RPMI8226 (cell line): Measurements from ENCODE around the gene MAML2.

Experiments
- DNase-seq: peaks from one replicate; pipeline ENCODE4 v3.0.0-alpha.2; 2015

MAML2 gene

DNA sequence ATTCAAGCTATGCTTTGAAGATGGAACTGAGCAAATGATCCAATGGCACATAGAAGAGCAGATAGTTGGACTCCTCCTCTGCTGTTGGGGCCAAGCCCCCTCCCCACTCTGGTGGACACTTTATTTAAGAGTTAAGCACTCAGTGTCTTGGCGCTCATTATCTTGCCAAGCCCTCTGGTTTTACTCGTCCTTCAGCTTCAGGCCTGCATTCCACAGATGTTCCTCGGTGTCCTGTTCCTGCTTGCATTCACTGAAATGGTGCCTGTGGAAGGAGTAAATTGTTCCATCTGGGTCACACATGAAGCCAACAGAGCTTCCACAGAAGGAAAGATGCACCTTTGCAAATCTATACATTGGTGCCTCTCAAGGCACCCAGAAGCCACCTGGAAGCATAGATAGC, 26.1 kb downstream of the MAML2 start:
- DNase-seq, result no peak

DNA sequence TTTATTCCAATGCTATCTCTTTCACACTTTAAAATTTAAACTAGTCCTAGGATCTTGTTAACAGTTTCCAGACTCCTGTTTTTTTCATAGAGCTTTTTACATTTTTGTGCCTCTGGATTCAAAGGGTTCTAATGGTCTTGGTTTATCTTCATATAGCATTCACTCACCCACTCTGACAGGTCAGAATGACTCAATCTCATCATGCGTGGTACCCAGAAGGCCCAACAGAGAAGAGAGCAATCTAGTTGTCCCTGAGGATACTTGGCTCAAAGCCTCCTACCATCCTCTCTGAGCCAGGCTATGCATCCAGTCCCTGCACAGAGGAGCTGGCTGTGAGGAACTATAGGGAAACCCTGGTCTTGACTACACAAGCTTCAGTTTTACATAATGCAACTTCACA, 27.5 kb downstream of the MAML2 start:
- no peak for DNase-seq

DNA sequence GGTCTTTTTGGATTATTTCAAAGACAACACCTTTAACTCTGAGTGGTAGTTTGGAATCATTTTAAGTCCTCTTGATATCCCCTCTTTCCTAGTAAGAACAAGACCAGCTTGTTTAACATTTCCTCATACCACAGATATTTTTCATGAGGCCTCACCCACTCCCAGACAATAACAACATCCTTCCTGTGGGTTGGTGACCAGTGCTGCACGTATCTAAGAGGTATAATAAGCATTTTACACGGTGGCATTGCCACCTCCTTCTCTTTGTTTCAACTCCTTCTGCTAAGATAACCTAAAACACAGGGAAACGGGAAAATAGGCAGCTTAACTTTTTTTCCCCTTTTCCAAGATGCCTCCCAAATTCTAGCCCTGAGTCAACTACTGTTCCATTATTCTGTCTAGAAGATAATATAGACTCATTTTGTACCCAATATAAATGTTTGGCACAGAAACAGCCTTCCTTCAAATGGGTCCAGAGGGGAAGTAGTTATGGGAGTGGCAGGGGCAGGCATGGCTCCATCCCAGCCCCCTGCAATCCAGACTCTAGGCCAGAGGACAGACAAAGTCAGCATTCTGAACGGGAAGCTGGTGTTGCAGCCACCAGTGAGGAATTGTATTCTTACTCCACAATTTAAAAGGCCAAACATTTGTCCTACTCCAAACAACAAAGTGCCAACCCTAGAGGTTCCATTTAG, 28.5 kb downstream of the MAML2 start:
- no peak for DNase-seq

DNA sequence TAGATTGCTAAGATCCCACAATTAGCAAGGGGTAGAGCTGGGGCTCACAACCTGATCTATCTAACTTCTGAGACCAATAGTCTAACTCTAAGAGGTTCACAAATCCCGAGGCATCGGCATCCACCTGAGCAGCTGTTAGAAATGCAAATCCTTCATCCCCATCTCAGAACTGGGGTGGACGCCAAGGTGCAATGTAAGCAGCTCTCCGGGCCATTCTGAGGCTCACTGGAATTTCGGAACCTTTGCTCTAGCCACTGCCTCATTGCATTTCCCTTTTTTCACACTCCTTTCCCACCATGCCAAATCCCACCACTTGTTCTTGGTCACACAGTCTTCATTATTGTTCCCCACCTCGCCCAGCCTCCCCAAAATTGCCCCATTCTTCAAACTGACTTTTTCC, 29.8 kb downstream of the MAML2 start:
- no peak for DNase-seq

DNA sequence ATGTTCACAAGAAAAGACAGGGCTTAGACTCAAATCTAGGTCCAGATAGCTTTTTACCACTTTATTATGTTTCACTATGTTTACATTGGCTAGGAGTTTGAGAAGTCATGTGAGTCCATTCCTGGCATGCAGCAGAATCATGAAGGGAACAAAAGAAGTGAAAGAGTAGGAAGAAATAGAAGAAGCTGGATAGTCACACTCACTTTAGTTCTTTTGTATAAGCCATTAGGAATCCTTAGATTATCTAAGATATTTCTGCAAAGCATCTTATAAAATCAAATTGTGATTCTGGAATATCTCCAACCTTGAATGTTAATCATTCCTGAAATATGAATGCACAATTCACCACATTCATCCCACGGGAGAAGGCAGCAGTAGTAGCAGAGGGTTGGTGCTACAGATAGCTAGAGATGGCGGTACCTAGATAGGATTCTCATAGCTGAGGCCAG, 31.9 kb downstream of the MAML2 start:
- no peak for DNase-seq

DNA sequence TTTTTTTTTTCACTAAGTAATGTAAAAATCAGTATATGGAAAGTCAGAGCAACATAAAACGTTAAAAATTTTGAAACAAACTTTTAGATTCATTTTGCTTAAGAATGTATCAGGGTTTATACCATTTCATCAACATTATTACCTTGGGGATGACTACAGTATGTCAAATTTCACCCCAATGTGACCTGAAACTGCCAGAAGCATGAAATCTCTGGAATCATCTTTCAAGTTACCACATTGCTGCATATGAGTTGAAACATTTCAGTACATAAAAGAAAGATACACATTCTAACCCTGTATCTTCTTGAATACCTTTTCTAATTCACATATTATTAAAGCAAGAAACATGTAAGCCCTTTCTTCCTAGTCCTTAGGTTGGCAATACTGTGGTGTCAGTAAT, 32.8 kb downstream of the MAML2 start:
- no peak for DNase-seq

DNA sequence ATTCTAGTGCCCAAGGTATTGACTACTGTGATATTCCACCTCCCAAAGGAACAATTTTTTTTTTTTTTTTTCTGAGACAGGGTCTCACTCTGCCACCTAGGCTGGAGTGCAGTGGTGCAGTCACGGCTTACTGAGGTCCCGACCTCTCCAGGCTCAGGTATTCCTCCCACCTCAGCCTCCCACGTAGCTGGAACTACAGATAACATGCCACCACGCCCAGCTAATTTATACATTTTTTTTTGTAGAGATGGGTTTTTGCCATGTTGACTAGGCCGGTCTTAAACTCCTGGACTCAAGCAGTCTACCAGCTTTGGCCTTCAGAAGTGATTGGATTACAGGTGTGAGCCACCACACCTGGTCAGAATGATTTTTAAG, 33.4 kb downstream of the MAML2 start:
- DNase-seq, result no peak

DNA sequence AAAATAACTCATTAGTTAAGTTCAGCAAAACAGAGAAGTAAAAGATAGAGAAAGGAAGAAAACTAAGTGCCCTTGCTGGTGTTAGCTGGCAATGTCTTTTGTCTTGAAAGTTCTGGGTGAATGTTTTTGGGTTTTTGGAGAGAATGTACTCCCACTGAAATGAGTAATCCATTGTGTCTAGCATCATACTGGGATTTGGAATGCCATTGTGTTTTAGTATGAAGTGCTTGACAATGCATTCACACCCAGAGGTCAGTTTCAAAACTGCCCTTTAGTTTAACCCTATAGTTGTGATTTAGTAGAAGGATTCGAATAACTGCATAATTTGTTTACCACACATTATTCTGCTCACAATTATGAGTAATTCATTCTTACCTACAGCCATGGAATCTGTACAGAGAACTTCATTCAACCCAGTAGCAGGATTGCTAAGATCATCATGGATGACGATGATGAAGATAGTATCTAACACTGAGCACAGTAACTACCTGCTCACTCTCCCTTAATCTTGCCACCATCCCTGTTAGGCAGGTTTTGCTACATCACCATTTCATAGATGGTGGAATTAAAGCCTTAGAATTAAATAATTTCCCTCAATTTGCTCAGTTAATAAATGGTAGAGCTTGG, 33.9 kb downstream of the MAML2 start:
- no peak for DNase-seq

DNA sequence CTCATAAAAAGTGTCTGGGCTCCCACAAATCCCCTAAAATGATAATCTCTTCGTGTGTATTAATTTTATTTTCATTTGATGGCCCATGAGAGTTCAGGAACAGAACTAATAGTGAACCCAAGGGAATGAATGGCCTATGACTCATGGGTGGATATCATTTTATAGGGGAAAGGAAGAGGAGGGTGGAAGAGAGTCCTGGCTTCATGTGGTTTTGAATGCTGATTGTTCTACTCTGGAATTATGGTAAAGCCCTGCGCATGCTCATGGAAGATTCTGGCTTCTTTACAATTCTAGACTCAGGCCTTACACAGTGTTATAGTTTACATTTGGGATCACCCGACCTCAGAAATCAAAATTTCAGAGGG, 35.2 kb downstream of the MAML2 start:
- DNase-seq, result no peak

DNA sequence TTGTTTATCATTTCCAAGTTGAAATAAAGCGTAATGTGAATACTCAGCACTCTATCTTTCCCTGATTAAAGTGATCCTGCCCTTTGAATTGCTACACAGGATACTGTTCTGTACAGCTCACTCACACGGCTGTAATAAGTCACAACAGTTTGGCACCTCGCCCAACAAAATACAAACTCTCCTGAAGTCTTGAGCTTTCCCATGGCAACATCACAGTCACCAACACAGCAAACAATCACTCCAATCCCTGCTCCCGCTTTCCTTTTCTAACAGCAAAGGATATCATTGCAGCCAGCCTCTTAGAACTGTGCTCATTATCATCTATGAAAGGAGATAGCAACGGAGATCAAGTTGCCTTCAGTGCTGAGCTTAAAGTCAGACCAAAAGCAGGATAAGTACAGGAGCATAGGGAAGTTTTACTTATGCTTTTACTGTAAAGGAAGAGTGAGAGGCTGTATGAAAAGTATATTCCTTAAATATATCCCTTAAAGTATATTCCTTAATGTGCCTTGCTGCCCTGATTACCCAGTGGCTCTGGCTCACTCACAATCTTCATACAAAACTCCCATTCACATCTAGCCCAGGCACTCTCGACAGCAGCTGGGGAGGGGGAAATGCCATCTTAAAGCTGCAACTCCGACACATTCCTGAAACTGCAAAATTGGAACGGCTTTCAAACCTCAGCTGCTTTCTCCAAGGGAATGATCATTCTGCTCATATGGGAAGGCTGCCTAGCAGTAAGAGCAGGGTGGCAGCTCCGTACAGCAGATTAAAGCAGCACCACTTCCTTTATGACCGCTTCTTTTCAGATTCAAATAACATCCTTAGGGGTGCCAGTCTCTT, 35.8 kb downstream of the MAML2 start:
- no peak for DNase-seq

DNA sequence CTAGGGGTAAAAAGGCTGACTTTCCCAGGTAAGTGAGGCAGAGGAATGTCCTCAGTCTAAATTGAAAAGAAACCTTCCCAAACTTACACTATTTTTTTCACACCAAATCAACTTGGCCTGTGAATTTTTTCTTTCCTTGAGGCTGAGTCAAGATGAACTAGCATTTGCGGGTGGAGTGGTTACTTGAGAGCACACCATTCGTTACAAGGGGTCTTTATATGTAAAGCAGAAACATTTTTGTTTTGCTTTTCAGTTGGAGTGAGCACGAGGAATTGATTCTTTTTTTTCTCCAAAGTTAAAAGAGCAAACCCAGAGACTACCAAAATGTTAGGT, 36.4 kb downstream of the MAML2 start:
- no peak for DNase-seq

DNA sequence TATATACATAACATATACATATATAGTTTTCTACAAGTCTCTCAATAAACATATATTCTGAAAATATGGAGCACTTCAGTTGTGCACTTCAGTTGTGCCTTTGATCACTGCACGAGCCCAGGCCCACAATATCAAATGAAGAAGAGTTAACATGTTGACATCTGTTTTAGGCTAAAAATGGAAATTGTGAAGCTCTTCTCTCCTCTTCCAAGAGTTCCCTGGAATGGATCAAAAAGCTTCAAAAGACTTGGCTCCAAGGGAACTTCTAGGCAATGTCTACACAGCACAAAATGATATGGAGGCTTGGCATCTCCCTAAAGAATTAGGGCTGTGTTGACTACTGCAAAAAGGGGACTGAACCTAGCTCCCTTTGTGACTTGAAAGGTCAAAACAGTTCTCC, 36.9 kb downstream of the MAML2 start:
- no peak for DNase-seq

DNA sequence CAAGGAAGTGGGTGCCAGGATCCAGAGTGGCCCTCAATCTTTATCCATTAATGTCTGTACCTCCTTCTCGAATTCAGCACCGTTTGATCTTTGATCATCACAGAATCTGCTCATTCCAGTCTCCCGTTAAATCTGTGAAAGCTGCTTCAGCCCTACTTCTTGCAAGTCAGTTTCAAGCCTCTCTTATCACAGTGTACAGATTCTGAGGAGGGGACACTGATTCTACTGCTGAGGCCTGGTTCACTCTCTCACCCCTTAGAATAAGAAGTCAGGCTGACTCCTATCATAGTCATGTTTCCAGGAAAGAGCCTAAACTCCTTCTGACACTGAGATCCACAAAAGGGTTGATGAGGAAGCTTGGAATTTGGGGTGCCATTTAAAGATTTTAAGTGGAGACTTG, 39.0 kb downstream of the MAML2 start:
- no peak for DNase-seq

DNA sequence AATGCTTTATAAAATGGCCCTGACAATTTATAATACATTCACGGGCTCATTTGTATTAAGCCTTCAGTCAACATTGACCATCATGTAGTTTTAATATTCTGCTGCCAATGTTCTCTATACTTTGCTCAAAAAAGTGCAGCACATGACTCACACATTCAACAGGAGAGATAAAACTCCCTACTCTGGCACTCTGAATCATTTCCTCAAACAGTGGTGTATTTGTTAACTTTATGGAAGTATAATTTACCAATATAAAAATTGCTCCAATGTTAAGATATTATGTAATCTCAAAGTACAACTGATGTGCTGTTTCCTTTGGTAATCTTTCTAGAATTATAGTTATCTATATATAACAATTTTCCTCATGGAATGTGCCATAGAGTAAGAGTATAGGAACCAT, 39.9 kb downstream of the MAML2 start:
- DNase-seq, result no peak

DNA sequence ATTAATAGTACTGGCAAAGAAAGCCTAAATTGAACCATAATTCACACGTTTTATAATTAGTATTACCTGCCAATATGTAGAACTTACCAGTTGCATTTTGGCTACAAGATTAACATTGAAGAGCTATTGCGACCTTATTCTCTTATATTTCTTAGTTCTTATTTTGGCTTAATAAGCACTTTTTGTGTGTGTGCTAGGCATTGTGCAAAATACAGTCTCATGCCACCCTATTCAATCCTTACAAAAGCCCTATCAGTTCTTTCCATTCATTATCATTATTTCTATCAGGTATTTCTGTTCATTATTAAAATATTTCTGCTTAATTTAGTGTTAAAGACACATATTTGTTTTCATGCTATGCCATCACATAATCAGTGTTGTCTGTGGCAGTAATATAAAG, 41.2 kb downstream of the MAML2 start:
- no peak for DNase-seq

DNA sequence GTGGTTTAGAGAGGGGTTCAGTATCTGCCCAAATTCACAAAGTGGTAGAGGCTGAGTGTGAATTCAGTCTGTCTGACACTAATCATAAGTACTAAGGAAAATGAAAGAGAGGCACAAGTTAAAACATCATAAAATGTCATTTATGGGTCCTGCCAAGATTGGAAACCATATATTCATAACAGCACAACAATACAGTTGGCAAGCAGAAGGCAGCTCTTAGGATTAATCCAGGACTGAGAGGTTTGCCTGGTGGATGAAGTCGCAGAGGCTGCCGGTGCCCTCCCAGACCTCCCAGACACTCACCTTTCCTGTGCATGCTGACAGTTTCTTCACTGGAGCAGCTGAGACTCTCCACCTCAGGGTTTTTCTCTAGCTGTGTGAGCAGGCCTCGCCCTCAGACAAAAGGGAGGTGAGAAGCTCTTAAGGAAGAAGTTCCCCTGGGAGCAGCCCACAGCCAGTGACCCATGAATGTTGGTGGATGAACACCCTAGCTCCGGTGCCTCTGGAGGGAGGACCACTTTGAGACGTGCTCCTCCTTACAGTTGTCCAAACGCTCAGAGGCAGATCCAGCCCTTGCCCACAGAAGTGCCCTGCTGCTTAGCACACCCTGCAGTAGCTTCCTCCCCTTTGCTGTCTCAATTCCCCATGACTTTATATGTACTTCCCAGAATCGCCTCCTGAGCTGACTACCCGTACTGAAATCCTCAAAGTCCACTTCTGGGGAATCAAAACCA, 43.7 kb downstream of the MAML2 start:
- DNase-seq, result no peak

DNA sequence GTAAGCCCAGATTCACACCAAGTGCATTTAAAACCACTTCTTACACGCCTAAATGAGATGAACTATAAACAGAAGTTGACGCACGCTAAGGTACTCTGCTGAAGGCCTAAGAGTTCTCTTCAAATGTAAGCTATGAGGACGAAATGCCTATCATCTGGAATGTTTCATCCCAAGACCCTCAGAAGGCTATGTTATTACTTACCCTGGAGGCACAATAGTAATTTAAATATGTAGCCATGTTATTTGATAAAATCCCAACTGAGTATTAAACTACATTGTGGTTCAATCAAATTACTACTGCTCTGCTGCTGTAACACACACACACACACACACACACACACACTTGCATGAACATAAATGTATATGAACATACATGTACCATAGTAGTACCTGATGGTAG, 47.6 kb downstream of the MAML2 start:
- no peak for DNase-seq

DNA sequence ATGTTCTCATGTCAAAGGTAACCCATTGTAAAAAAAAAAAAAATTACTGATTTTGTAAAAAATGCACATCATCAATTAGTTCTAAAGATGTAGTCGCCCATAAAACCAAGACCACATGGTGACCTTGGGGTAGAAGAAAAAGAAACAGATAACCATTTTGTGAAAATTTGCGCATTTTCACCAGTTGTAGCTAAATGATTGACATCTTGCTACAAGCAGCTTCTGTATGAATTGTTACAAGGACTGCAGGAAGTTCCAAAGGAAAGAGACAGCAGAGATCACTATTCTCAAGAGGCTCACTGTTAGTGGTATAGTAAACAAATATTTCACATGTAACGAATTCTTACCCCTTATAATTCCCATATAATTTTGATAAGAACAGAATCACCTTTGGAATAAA, 48.7 kb downstream of the MAML2 start:
- DNase-seq, result no peak

DNA sequence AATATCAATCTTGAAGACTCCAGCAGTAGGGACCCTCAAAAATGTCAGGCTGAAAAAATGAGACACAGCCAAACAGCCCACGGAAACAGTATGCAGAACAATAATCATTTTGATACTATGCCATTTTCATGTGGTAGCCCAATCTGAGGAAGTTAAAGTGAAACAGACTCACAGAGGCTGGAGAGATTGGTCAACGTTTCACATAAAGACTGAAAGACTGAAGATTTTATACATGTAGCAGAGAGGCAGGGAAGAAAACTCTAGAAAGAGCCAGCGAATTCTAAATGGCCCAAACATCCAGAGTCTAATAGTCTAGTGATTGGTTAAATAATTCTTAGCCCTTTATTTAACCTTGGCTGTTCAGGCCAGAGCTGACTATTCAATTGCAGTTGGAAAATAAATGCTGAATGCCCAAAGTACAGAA, 49.4 kb downstream of the MAML2 start:
- DNase-seq, result no peak

DNA sequence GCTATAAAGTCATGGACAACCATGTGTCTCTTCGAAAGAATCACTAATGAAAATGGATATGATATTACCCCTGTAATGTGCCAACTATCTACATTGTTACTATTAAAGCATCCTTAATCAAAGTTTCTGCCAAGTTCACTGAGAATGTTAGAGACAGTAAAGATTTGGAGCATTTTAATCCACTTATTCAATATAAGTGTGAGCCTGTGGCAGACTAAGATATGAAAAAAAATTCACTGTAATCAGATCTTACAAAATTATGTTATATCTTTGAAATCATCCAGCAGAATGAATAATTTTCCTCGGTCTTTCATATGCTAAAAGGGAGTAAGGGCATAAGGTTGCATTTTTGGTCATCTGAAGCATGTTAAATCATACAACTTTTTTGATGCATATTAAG, 49.9 kb downstream of the MAML2 start:
- DNase-seq, result no peak

DNA sequence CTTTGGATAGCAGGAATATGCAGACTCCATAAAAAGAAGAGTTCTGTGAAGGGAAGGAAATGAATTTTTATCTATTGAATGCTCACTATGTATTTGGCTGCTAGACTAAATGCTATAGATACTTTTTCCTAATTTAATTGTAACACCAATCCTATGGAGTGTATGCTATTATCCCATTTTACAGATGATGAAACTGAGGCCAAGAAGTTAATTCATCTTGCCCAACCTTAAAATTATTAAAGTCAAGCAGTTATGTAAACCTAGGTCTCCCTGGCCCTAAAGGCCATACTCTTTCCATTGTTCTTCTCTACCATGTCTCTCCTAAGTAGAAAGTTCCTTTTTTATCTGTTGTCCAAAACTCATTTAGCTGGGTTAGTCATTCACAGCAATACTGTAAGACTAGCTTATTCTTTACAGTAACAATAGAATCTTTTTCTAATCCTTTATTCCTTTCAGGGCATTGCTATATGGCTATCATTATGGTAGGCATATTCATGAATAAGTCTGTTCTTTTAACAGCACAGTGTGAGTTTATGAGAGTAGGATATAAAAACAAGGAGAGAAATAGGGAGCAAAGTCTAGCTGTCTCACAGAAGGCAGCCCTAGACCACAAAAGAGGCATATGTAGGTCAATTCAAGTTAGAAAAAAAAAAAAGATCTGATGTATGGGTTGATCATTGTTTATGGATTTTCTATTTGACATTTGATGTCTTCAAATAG, 50.5 kb downstream of the MAML2 start:
- DNase-seq, result no peak

DNA sequence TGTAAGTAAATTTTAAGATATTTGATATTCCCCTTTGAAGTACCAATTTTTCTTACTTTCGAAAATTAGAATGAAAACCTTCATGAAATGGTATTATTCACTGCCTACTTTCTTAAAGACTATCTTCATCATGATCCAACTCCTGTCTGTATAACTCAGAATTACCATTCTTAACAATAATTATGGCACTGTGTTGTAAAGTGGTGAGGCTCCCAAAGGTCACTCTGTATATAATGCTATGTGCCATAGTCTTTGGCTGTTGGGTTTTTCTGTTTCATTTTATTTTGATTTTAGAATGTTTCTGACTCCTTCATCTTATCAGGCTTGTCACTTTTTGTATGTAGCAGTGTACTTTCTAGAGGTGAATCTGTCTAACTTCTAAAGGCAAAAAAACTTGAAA, 52.4 kb downstream of the MAML2 start:
- DNase-seq, result no peak

DNA sequence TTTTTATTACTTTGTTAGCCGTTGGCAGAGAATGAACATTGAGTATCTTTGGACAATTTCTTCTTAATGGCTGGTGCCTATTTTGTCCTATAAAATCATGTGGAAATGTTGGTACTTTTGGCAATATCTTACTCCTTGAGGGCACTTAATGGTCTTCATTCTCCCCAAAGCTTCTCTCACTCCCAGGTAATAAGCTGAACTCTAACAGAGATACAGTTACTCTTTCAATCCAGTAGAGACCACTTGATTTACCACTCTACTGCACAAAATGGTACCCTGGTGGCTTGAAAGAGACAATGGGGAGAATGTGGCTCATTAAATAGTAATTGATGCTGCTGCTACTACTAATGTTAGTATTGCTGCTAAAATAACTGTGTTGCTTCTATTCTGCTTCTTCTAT, 53.0 kb downstream of the MAML2 start:
- DNase-seq, result no peak
